ENCODE data around the gene RNF14.
"Not testable (repeated sequence)": the region's sequence is repeated elsewhere in the genome, so short reads cannot be mapped to it uniquely, and the experiment has no call there.

The RNF14 gene

DNA sequence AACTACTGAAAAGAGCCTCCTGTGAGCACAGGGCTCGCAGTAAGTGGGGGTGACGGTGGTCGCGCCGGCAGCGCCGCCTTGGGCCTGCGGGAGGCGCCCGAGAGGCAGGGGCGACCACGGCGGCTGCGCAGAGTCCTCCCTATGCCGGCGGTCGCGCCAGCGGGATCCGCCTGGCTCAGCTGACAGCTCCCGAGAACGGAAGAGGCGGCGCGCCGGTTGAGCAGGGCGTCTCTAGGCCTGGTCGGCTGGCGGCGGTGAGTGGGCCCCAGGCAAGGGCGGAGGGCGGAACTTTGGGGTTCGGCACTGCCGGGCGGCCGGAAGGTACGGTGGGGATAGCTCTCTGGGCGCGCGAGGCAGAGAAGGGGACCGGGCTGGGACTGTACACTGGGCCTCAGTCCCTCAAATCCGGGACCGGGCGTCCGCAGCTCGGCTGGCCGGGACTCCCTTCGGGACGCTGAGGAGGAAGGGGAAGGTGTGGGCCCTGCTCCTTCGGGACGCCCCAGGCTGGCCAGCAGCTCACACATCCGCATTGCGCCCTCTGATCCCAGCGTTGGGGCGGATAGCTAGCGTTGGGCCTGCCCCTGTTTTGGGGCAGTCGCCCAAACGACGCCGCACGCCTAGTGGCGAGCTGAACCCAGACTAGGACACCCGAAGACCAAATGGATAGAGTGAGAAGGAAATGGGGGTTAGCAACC is at the start of gene RNF14:
Gene RNF14 (plus strand): TSS at position 192 of the 695 bp plus-strand sequence. CDS start 4,484 bp downstream, outside the sequence.
- peak; percentile 81 to 84 for DNase-seq (ENCODE audit: low read depth in 2 of 2)

DNA sequence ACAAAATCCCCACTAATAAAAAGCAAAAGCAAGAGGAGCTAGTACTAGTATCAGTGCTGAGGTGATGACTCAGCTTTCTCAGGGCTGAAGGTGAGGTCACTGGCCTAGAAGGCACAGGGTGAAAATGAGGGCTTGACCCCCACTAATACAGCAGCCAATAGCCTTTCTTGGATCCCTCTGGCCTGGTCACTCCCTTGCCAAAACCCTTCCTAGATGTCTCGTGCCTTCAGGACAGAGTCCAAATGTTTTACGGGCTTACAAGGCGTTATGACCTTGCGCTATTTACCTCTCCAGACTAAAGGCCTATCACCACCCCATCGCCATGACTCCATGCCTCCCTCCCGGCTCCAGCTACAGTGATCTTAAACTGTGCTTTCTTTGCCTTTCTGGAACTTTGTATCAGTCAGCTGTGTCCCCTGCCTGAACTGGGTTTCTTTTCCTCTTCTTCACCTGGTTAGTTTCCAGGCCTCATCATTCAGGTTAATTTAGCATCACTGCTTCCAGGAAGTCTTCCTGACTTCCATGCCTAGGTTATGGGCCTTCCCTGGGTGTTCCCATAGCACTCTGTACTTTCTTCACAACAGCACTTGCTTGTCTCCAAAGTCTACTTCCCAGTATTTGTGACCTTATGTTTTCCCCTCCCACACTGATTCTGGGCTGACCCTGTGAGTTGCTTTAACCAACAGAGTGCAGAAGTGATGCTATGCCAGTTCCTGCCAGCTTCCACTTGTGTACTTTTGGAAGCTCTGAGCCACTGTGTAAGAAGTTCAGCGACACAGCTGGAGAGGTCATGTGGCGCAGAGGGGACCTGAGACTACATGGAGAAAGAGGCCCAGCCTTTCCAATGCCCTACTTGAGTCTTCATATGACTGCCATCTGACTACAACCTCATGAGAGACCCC is 49.4 kb upstream of the RNF14 start:
- DNase-seq (ENCODE audit: low read depth in 2 of 2): no peak

DNA sequence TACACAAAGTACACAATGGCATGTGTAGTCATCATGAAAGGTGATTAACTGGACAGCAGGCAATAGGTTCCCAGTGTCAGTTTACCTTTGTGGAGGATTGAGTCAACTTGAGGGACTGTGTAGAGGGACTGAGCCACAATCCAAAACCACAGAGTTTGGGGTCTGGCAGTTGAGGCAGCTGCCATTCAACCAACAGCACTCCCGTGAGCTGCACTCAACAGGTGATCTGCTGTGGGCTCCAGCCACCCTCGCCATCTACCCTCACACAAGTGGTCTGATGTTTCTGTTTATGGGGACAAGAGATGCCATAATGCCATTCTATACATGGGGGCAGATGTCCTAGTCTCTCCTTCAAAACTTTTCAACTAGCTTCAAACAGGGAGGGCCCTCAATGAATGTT is 48.1 kb upstream of the RNF14 start:
- DNase-seq (ENCODE audit: low read depth in 2 of 2): no peak

GRCh38 chr5:141922827-141923447 is 46.0 kb upstream of the RNF14 start:
- DNase-seq (ENCODE audit: low read depth in 2 of 2): not testable (repeated sequence)

GRCh38 chr5:141923448-141924313 is 45.2 kb upstream of the RNF14 start, which contains the start of gene DELE1:
TSS of gene DELE1 (plus strand) at chr5:141923871. CDS start at chr5:141923942, 71 bp downstream.
- DNase-seq (ENCODE audit: low read depth in 2 of 2): peak; percentile 80 to 87

DNA sequence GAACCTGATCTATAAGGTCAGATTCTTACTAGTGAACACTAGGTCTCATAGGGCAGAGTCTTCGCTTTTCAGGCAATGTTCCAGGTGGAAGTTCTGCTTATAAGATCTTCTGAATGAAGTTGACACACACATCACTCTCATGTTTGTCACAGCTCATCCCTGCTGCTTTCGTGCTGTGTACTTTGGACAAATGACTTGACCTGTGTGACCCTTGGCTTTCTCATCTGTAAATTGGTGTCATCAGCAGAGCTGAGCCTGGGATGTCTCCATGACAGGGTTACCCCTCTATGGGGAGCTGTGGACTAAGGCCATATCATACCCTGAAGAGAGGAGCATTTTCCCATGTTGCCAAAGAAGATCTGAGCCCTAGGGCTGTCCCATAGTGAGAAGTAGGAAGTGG is 42.5 kb upstream of the RNF14 start:
- DNase-seq (ENCODE audit: low read depth in 2 of 2): no peak

DNA sequence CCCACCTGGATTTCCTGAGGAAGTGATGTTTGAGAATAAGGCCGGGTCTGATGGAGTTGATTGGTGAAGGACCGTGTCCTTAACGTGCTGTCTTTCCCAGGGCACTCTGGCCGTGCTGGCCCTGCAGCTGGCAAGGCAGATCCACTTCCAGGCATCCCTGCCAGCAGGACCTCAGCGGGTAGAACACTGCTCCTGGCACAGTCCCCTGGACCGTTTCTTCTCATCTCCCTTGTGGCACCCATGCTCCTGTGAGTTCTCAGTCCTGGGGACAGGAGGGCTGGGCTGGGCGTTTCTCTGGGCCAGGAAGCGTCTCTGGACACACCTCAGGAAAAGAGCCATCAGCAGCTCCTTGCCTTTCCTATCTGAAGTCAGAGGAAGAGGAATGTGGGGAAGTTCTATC is 40.9 kb upstream of the RNF14 start:
- no peak for DNase-seq (ENCODE audit: low read depth in 2 of 2)

DNA sequence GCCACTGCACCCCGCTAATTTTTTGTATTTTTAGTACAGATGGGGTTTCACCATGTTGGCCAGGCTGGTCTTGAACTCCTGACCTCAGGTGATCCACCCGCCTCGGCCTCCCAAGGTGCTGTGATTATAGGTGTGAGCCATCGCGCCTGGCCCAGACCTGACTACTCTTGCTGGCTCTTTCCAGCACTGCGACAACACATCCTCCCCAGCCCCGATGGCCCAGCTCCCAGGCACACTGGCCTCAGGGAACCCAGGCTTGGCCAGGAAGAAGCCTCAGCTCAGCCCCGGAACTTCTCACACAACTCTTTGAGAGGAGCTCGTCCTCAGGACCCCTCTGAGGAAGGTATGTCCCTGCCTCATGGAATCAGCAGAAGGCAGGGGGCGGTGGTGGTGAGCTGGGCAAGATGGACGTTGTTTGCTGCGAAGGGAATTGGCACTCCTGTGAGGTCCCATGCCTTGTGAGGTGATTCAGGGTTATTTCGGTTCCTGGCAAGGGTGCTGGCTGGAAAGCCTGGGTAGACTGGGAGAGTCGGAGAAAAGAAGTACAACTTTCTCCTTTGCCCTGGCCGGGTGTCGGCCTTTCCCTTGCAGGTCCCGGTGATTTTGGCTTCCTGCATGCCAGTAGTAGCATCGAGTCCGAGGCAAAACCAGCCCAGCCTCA is 39.4 kb upstream of the RNF14 start:
- DNase-seq (ENCODE audit: low read depth in 2 of 2): no peak

DNA sequence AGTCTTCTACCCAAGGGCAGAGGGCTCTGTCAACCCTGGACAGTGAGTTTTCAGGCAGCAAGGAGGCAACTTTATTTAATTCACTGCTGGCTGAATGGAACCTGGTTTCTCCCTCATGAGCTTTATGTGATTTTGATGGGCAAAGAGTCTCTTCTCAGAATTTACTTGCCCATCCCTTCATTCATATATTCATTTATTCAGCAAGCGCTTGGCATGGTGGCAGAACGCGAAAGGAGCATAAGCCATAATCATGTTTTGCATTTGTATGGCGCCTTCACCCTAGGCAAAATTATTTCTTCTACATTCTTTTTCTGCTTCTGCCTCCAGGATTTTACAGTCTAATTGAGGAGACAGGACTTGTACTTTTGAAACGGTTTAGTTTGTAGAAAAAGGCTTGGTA is 37.2 kb upstream of the RNF14 start:
- DNase-seq (ENCODE audit: low read depth in 2 of 2): no peak

- no peak for DNase-seq (ENCODE audit: low read depth in 2 of 2)
These were observed 35.8 kb upstream of the RNF14 start for GRCh38 chr5:141933151-141933550.

GRCh38 chr5:141934099-141934844 is 34.6 kb upstream of the RNF14 start:
- no peak for DNase-seq (ENCODE audit: low read depth in 2 of 2)

DNA sequence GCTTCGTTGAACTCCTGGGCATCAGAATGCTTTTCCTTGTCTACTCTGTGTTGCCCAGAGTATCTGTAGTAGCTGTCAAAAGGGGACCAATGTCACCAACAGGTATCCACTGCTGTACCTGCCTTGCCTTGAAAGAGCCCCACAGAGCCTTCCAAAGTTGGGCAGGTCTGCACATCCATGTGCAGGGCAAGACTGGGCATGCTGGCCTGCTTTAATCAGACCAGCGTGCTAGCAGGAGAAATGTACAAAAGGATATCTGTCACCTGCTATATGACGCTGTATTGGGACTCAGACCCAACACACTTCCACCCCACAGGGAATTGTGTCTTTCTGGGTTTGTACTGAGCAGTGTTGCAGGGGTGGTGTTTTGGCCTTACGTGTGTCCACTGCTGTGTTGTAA is 33.4 kb upstream of the RNF14 start:
- no peak for DNase-seq (ENCODE audit: low read depth in 2 of 2)

DNA sequence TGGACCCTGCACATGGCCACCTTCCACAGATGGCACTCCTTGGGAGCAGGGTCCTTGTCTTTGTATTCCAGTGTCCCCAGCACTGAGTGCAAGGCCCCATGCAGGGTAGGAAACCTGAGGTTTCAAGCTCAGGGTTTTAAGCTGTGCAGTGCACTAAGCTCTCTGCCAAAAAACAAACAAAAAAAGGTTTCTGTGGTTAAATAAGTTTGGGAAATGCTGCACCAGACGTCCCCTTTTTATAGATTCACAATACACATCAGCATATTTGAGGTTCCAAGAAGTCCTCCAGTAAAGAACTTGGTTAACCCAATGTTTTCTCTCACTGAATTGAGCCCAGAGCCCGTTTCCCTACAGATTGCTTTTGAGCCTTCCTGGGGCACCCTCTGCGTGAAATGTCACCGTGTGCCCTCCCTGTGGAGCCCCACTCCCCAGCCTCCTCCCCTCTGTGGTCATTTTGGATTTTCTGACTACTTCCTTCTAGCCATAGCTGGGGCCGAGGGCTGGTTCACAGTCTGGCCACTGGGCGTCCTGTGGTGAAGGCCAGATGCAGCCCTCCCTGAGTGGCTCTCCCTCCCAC is 28.1 kb upstream of the RNF14 start:
- no peak for DNase-seq (ENCODE audit: low read depth in 2 of 2)

DNA sequence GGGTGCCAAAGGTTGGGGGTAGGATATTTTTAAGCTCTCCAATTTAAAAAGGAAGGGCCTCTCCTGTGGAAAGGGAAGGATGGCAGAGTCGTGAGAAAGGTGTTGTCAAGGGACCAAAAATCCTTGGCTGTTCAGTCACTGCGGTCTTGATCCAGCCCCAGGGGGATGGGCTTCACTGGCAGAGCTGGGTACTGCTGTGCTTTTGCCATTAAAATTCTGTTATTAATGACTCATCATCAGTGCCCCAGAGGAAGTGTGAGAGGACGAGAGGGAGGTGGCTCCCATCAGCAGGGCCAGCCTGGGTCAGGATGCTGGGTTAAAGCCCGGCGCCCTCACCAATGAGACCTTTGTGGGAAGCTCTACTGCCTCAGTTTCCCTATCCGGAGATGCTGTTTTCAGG is 27.6 kb upstream of the RNF14 start:
- no peak for DNase-seq (ENCODE audit: low read depth in 2 of 2)

GRCh38 chr5:141941779-141942178 is 27.1 kb upstream of the RNF14 start:
- DNase-seq (ENCODE audit: low read depth in 2 of 2): no peak

DNA sequence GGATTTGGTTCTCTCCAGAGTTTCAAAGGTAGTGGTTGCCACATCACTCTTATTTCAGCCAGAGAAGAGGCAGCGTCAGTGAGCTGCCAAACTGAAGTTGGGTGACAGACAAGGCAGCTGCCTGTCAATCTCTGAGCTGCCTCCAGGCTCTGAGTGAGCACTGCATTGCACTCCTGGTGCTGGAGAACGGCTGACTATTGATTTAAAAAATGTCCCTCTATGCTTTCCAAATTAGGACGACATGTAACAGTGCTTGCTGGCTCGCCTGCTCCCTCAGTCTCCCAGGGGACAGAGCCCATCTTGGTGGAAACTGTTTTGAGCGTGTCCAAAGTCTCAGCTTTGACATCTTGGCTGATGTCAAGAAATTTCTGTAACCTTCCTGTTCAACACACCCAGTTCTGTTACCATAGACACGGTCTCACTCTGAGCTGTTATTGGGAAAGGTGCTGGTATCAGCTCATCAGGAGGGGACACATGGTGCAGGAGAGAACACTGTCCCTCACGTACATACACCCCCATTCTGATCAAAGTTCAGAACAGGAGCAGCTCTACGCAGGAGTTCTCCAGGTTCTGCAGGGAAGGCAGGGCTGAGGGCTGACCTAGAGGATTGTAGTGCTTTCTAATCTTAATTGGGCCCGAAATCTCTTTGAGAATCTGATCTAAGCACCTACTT is 26.6 kb upstream of the RNF14 start:
- no peak for DNase-seq (ENCODE audit: low read depth in 2 of 2)

DNA sequence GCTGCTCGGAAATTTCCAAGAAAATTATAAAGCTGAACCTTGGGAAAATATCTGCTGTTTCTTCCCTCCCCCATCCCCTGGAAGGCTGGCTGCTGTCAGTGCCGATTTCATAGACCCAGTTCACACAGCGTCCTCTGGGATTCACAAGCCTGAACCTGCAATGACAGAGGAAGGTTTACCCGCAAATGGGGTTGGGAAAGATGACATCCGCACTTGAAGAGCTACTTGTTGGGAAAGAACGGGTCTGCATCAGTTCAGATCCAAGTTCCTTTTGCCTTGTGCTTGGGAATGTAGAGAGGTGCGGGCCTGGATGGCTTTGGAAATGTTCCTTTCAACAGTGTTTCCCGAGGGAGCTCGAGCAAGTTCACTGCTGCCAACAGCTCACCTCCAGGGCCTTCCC is 24.8 kb upstream of the RNF14 start:
- DNase-seq (ENCODE audit: low read depth in 2 of 2): no peak

GRCh38 chr5:141945511-141946051 is 23.3 kb upstream of the RNF14 start:
- DNase-seq (ENCODE audit: low read depth in 2 of 2): no peak

DNA sequence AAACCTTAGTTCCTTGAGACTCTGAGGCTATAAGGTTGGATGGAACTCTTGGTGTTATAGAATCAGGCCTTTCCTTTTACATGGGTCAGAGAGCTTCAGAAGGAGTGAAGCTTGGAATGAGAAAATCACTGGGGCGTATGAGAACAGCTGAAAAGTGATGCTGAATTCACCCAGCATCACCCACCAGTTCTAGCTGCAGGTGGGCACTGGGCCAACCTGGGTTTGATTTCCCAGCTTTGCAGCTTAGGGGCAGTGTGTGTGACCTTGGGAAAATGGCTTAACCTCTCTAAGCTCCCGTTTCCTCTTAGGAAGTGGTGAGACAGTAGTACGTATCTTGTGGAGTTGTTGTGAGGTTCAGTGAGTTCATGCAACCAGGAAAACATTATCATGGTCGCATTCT is 21.6 kb upstream of the RNF14 start:
- DNase-seq (ENCODE audit: low read depth in 2 of 2): no peak

Measured in activated CD8-positive, alpha-beta memory T cell treated with anti-CD3 and anti-CD28 coated beads for 4 hours (primary cell).